Measurements from ENCODE around the gene LCLAT1. TPM values are rescaled to one million over a fixed set of nuclear protein-coding genes. Genes with fewer than 3 reads are reported as not detected.

The LCLAT1 gene
- total and polyA plus RNA-seq, 2 of the 4 experiments (the other 2 are of a cell fraction), result 7.5 to 11.5 TPM

DNA sequence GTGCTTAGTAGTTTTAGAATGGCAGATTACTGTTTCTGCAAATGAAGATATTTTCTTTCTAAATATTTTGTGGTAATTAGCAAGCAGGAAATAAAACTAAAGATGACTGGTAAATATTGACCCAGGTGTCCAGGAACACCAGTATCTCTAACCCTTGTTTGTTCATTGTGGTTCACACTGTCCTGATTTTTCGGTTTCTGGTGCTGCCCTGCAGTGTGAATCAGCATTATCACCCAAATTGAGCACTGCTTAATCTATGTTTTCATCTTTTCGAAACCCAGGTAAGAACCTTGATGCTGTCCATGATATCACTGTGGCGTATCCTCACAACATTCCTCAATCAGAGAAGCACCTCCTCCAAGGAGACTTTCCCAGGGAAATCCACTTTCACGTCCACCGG is 192.8 kb downstream of the LCLAT1 start:
- no peaks in the 10 kb centered on the region for H3K27me3 ChIP-seq (ENCODE audit: control insufficient read depth, insufficient read depth, low read length)
- H3K4me2 ChIP-seq (ENCODE audit: low read depth, low read length), result no peak overlapping the region
- no TSS peak for BruUV-seq (replicated peaks)
- 95% methylated on average over 2 of the region's 5 CpGs; no CpG with 5 or more reads in 1 of the 2 experiments for WGBS, 2 experiments (ENCODE audit: extremely low coverage in 2 of 2, insufficient read length in 1 of 2)
- peaks cover 0 to 5% of the 10 kb centered on the region in 2 experiments; a peak in 1 of 4 replicates for H3K79me1 ChIP-seq (ENCODE audit: low read depth in 1 of 2, low read length in 2 of 2)
- no peak overlapping the region for H4K8ac ChIP-seq (ENCODE audit: low read depth in 2 of 2, low read length in 2 of 2)
- no peak overlapping the region for H3K4ac ChIP-seq (ENCODE audit: low read depth, low read length)
- no peak overlapping the region for H2AFZ ChIP-seq (replicated peaks; ENCODE audit: low read length, poor library complexity)
- no peak overlapping the region for H3K18ac ChIP-seq (ENCODE audit: low read depth, low read length)
- dilution Hi-C loops (cut with HindIII; ENCODE audit: low sequenced_read_pairs, unreplicated experiment), result no loop called here
- H4K91ac ChIP-seq (ENCODE audit: insufficient read depth, low read depth, low read length), result no peak overlapping the region
- H3K4me3 ChIP-seq (ENCODE audit: insufficient read depth, low read depth, low read length), result no peak overlapping the region
- intact Hi-C loops (cut with micrococcal nuclease), result no loop called here
- 0 out of 2 replicates have a peak, but pooled peaks cover 3% of the 10 kb centered on the region for H3K4me1 ChIP-seq (ENCODE audit: control insufficient read depth, insufficient read depth, low read length)
- TF ChIP-seq NFE2L2 (IDR thresholded peaks at IDR 0.05; ENCODE audit: low read depth, low read length) (no peak), MAZ (IDR thresholded peaks at IDR 0.05; ENCODE audit: borderline replicate concordance, low read depth, low read length) (no peak), CHD1 (IDR thresholded peaks at IDR 0.05; ENCODE audit: low read depth, low read length) (no peak), CTCF (conservative IDR thresholded peaks at IDR 0.05; ENCODE audit: low read depth, low read length) (no peak)
- TF ChIP-seq, protein P1, sequence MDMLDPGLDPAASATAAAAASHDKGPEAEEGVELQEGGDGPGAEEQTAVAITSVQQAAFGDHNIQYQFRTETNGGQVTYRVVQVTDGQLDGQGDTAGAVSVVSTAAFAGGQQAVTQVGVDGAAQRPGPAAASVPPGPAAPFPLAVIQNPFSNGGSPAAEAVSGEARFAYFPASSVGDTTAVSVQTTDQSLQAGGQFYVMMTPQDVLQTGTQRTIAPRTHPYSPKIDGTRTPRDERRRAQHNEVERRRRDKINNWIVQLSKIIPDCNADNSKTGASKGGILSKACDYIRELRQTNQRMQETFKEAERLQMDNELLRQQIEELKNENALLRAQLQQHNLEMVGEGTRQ (IDR thresholded peaks at IDR 0.05; ENCODE audit: low read depth, low read length), result no peak
- no peak overlapping the region for H3K27ac ChIP-seq (ENCODE audit: insufficient read depth, low read length)
- no peaks in the 10 kb centered on the region for H3K9me3 ChIP-seq (ENCODE audit: control insufficient read depth, insufficient read depth, low read length)
- DNase-seq (no peak), ATAC-seq (ENCODE audit: low read depth) (no peak)
- no peak overlapping the region for H2BK20ac ChIP-seq (ENCODE audit: low read depth, low read length)
- H2AK5ac ChIP-seq (ENCODE audit: low read depth, low read length), result no peak overlapping the region
- H2AK9ac ChIP-seq (replicated peaks; ENCODE audit: low read depth, low read length, poor library complexity), result no peak overlapping the region
- H4K5ac ChIP-seq (ENCODE audit: low read depth, low read length), result no peak overlapping the region
- no peak overlapping the region for H3K56ac ChIP-seq (ENCODE audit: extremely low read depth, insufficient read depth, low read length)
- H4K20me1 ChIP-seq (ENCODE audit: insufficient read depth, low read length), result no peaks in the 10 kb centered on the region
- no peak overlapping the region for H2BK5ac ChIP-seq (ENCODE audit: low read depth, low read length, poor library complexity, severe bottlenecking)
- H3K36me3 ChIP-seq (ENCODE audit: control insufficient read depth, insufficient read depth, low read length), result peaks cover 5% of the 10 kb centered on the region
- H2BK120ac ChIP-seq (ENCODE audit: low read depth, low read length), result no peak overlapping the region
- ChIA-PET CTCF (no interaction called here), POLR2A (ENCODE audit: unreplicated experiment) (no interaction called here)
- no peak overlapping the region for H2BK15ac ChIP-seq (ENCODE audit: low read depth, low read length)
- in situ Hi-C loops (cut with MboI; ENCODE audit: low sequenced_read_pairs), result no loop called here
- no peak overlapping the region for H3K9ac ChIP-seq (ENCODE audit: low read depth, low read length)
- H3K14ac ChIP-seq (replicated peaks; ENCODE audit: low read depth, low read length), result no peak overlapping the region
- H3K9me1 ChIP-seq (ENCODE audit: insufficient read depth, low read length), result peaks cover 8% of the 10 kb centered on the region; the same call in 1 of the 2 replicates
- no peak overlapping the region for H3K23ac ChIP-seq (ENCODE audit: low read depth, low read length)
